GM18873 (cell line): ENCODE measurements around the gene SRPRB.

Experiments used
- ATAC-seq: cut with Tn5 transposase; IDR thresholded peaks from one replicate; pipeline ENCODE4 v1.9.1; 2021; ENCODE audit warnings: mild to moderate bottlenecking, moderate library complexity, moderate number of reproducible peaks; ENCODE audit not compliant: unreplicated experiment, low FRiP score

SRPRB gene, protein sequence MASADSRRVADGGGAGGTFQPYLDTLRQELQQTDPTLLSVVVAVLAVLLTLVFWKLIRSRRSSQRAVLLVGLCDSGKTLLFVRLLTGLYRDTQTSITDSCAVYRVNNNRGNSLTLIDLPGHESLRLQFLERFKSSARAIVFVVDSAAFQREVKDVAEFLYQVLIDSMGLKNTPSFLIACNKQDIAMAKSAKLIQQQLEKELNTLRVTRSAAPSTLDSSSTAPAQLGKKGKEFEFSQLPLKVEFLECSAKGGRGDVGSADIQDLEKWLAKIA

DNA sequence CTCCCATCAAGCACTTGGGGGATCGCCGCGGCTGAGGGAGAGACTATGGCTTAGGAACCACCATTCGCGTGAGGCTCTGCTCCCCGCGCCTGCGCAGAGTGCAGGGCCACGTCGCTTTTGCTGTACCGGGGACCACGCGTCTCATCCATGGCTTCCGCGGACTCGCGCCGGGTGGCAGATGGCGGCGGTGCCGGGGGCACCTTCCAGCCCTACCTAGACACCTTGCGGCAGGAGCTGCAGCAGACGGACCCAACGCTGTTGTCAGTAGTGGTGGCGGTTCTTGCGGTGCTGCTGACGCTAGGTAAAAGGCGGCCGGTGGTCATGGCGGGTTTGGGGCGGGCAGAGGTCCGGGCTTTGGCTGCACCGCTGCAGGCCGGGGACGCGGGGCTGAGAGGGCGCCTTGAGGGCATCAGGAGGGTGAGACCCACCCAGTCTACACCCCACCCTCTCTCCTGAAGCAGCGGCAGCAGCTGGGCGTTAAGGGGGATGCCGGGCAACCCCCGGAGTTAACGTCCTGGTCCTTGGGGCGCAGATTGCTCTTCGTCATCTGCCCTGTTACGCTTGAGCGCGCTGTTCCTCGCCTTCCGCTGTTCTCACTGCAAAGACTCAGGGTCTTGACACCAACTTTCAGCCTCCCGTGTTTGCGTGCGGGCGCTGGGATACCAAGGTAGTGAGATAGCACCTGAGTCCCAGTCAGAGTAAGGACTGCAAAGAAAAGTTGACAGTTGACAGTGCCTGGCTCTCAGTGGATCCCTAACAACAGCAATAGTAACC is at the start of gene SRPRB:
SRPRB (plus strand) TSS at position 114 of the 774 bp plus-strand sequence; CDS start at position 148, 34 bp downstream.
- peak; percentile 97 for ATAC-seq

- ATAC-seq = no peak
These were observed 48.6 kb upstream of the SRPRB start for GRCh38 chr3:133756716-133757694.

DNA sequence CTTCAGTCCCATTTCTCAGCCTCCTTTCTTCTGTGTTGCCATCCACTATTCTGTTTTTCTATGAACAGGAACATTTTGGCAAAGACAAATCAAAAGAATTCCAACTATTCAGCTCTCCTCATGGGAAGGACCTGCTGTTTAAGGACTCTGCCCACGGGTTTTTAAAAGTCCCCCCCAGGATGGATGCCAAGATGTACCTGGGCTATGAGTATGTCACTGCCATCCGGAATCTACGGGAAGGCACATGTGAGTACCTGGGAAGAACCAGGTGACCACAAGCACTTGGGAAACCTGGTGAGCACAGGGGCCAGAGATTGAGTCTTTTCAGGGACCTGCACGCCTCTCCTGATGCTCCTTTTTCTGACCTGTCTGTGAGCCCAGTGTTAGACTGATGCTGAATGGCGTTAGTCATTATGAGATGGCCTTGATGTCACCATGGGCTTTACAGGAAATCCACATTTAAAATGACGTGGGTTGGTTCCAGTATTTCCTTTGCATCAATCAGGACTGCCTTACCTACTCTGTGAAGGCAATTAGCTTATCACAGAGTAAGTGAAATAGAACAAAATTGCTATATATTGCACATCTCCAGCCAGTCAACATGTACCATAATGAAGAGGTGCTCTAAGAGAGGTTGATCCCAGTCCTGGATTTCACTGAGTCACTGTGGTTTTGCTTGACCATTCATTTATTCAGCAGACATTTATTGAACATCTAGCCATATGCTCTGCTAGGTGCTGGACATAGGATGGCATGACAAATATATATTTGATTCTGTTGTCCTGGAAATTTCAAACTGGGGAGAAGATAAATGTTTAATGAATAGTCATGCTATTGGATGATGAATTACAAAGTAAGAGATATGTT is 47.7 kb upstream of the SRPRB start:
- no peak for ATAC-seq

DNA sequence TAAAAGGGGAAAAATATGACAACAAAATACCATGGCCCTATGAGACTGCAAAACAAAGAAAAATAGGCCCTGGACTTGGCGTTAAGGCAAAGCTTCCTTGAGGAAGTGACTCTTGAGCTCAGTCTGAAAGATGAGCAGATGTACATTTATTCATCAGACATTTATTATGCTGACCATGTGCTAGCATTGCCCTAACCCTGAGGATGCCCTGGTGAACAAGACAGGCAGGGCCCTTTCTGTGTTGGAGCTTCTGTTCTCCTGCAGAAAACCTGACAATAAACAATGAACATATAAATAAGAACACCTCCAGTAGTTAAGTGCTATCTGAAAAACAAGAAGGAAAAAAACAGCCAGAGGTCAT is 47.1 kb upstream of the SRPRB start:
- no peak for ATAC-seq

DNA sequence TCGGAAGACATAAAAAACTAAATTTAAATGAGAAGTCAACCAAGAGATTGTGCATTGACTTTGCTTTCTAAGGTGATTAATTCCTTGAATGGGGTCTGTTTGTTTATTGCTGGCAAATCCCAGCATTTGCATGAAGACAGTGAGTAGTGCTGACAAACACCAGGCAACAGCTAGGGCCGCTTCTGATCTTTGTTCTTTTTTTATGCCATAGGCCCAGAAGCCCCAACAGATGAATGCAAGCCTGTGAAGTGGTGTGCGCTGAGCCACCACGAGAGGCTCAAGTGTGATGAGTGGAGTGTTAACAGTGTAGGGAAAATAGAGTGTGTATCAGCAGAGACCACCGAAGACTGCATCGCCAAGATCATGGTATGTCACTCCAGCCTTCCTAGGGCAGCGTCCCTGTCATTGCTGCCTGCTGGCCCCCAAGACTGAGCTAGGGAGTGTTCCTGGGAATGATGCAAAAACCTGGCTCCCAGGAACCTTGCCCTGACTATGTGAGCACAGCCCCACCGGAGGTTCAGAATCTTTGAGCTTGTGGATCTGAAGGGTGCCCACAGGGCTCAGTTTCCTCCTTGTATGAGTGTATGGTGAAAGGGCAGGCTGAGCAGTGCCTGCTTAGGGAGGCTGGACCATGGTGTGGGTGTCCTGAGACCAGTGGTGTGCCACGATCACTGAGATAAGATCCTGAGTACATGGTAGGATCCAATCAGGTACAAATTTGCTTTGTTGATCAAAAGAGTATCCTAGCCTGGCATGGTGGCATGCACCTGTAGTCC is 46.5 kb upstream of the SRPRB start:
- no peak for ATAC-seq

DNA sequence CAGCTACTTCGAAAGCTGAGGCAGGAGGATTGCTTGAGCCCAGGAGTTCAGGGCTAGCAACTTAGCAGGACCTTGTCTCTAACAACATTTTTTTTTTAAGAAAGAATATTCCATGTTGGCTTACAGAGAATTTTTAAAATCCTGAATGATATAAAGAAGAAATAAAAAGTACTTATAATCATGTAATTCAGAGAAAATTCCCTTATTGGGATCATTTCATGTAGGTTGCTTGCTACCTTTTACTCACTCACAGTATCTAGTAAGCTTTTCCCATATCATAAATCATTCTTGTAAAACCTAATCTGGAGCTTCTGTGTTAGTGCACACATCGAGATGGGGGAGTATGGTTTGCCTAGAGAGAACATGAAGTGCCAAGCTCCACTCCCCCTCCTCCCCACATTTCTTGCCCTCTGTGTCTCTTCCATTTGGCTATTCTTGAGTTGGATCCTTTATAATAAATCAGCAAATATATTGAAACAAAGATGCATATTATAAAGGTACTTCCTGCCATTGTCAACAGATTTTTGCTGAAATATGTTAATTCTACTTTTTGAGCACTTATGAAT is 45.8 kb upstream of the SRPRB start:
- ATAC-seq = no peak

GRCh38 chr3:133760916-133761315 is 44.7 kb upstream of the SRPRB start:
- ATAC-seq = no peak

GRCh38 chr3:133761605-133762484 is 43.8 kb upstream of the SRPRB start:
- ATAC-seq = no peak

- no peak for ATAC-seq
These were observed 43.1 kb upstream of the SRPRB start for GRCh38 chr3:133762539-133762938.

GRCh38 chr3:133763797-133764683 is 41.6 kb upstream of the SRPRB start:
- no peak for ATAC-seq

DNA sequence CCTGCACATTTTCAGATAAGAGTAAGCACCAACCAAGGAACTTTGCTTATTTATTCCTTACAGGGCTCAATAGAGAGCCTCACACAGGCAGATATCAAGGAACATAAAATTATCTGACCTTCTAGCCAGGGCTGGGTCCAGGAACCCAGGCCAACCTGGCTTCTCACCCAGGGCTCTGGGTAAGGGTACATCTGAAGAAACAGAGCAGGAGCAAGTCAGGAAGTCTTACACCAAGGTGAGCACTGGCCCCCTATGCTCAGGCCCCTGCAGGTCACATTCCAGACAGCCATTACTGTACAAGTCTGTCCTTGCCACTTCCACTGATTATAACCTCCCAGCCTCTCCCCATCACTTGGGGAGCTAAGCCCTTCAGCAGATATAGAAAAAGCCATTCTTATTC is 40.4 kb upstream of the SRPRB start:
- no peak for ATAC-seq

GRCh38 chr3:133767607-133768006 is 38.0 kb upstream of the SRPRB start:
- no peak for ATAC-seq

GRCh38 chr3:133769536-133769935 is 36.1 kb upstream of the SRPRB start:
- no peak for ATAC-seq

- no peak for ATAC-seq
These were observed 31.9 kb upstream of the SRPRB start for GRCh38 chr3:133773732-133774131.

DNA sequence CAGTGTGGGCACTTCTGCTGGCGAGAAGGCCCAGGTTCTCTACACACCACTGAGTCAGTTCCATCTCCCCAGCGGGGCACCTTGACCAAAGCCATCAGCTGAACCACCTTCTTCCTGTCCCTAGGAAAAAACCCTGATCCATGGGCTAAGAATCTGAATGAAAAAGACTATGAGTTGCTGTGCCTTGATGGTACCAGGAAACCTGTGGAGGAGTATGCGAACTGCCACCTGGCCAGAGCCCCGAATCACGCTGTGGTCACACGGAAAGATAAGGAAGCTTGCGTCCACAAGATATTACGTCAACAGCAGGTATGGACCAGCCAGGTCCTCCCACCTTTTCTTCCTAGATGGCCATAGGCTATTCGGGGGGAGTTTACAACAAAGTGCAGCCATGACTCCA is 30.3 kb upstream of the SRPRB start:
- no peak for ATAC-seq

GRCh38 chr3:133775835-133776234 is 29.8 kb upstream of the SRPRB start:
- ATAC-seq = no peak
